DMS53 treated with DMSO at 0.1 percent for 48 hours (cell line): ENCODE data around the gene DUSP15.
A peak's percentile ranks its signal among the peaks of the same experiment; 100 is the strongest.
"Not testable (repeated sequence)": the region's sequence is repeated elsewhere in the genome, so short reads cannot be mapped to it uniquely, and the experiment has no call there.

ENCODE experiments used
- DNase-seq: peaks from one replicate; lab custom pipeline; 2025; ENCODE audit not compliant: unreplicated experiment; lab: John Stamatoyannopoulos, UW

The DUSP15 gene

DNA sequence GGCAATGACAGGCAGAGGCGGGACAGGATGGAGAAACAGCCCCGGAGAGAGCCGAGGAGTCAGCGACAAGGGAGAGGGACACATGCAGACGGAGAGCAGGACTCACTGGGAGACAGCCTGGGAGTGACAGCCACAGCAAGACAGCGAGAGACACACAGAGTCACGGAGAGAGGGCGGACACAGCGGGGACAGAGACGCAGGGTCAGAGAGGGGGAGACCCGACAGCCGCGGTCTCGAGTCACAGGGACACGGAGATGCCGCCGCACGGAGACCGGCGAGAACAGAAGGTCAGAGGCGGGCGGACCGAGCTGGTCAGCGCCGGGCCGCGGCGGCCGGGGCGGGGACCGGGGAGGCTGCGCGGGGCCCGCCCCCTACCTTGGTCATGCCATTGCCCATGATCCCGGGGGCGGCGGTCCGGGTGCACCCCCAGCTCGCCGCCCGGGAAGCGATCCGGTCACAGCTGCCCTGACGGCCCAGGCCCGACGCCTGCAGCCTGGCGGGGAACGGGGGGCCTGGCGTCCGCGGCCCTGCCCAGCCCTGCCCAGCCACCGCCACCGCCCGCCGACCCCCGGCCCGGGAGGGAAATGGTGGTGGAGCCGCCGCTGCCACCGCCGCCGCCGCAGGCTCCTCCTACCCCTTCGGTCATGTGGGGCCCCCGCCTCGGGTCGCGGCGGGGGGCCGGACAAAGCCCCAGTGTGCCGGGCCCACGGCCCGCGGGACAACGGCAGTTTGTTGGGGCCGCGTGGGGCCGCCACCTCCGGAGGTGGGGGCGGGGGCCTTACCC, at the start of gene DUSP15, which contains the start of gene TTLL9:
DUSP15 (minus strand) TSS at position 586 of the 784 bp plus-strand sequence; CDS start at position 396, 190 bp downstream.
TTLL9 (plus strand) TSS at position 693 of the 784 bp plus-strand sequence. CDS start 493 bp downstream, outside the sequence.
- DNase-seq = peak; percentile 12

DNA sequence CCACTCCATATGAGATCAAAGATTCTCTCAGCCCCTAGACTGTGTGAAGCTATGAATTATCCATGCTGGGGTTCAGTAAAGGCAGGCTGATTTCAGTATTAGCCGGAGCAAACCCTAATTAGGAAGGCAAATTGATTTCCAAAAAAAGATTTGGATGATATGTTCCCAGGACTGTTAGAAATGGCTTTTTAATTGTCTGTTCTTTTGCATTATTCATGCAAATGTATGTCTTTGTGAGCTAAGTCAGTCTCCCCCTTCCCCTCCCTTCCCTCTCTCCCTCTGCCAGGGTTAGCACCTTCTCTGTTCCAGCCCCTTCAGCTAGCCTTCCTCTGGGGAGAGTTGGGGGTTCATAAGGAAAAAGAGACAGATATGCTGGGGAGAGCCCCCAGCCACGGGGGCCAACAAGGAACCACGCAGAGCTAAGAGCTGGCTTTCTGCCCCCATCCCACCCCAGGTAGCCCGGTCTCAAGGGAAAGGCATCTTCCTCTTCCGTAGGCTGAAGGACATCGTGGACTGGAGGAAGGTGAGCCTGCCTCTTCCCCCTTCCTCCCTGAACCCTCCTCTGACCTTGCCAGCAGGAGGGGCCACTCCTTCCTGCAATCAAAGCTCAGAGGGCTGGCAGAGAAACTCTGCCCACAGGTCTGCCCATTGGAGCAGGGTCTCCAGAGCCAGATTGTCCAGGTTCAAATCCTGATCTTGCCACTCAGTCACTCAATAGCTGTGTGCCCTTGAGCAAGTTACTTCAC, 49.3 kb upstream of the DUSP15 start:
- no peak for DNase-seq

DNA sequence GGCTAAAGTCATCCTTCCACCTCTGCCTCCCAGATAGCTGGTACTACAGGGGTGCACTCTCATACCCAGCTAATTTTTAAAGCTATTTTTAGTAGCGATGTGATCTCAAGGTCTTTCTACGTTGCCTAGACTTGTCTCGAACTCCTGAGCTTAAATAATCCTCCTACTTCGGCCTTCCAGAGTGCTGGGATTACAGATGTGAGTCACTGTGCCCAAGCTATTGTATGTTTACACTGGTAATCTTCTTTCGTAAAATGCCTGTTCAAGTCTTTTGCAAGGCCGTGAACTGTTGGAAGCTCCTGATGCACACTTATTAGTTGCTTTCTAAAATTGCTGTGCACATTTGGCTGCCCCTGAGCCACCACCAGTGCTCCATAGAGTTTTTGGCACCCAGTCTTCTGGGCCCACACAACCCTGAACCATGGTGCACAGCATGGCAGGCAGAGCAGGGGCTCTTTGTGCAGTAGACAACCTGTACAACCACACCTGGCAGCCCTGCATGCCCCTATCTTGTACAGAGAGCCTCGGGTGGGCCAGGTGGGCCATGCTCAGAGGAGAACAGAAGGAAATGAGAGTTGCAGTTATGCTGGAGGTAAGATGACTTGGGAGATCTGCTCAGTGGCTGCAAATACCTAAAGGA, 48.3 kb upstream of the DUSP15 start:
- no peak for DNase-seq

DNA sequence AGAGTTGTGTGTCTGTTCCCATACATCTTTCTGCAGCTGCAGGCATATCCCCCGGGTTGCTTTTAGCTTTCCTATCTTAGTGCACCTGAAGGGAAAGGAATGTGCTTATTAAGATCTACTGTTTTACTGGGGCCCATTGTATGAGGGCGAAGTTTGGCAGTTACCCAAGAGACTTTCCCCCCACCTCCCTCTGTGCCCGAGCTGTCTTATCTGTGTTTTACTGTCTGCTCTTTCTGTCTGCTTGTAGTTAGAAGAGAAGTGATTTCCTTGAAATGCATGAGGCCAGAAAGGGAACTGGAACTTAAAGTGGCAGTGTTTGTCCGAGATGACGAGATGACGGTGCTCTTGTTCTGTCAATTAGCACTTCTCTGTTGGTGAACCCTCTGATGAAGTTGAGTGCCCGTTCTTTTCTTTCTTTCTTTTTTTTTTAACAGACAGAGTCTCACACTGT, 47.7 kb upstream of the DUSP15 start:
- not testable (repeated sequence) for DNase-seq

GRCh38 chr20:31916708-31917107, 46.4 kb upstream of the DUSP15 start:
- DNase-seq = no peak

GRCh38 chr20:31915491-31916280, 45.4 kb upstream of the DUSP15 start:
- no peak for DNase-seq

DNA sequence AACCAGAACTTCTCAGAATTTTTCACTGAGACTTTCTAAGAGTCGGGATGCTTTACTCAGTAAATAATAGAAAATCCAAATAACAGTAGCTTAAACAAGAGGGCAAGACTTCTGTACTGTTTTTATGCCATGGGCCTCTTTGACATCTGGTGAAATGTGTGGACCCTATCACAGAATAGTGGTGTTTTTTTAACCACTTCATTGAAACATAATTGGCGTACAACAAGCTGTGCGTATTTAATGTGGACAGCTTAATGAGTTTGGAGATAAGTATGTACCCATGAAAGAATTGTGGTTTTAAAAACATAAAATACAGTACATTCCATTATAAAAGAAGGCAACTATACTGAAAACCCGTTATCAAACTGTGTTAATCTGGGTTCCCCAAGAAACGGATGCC, 43.8 kb upstream of the DUSP15 start:
- no peak for DNase-seq

- no peak for DNase-seq
Measured at GRCh38 chr20:31913431-31914157, 43.3 kb upstream of the DUSP15 start.

DNA sequence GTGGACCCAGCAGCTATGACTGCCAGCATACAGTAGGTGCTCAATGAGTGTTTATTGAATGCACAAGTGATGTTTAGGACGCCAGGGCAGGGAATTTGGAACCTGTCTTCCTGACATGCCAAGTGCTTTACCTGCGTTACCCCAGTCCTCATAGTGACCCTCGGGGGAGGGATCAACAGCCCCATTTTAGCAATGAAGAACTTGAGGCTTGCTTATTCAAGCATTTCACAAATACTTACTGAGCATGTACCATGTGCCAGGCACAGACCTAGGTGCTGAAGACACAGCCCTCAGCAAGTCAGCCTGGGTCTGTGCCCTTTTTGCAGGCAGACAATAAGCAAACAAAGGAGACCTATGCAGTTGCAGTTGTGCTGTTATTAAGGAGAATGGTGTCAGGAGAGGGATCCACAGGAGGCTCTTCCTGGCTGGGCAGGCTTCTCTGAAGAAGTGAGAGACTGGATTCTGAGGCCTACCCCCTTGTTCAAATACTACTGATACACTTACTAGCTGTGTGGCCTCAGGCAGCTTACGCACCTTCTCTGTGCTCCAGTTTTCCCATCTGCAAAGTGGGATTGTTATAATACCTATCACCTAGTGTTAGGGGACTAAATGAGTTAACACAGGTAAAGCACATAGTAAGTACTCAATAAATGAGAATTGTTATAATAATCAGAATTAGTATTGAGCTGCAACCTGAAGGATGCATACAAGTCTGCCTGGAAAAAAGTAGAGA, 39.9 kb upstream of the DUSP15 start:
- DNase-seq = no peak

DNA sequence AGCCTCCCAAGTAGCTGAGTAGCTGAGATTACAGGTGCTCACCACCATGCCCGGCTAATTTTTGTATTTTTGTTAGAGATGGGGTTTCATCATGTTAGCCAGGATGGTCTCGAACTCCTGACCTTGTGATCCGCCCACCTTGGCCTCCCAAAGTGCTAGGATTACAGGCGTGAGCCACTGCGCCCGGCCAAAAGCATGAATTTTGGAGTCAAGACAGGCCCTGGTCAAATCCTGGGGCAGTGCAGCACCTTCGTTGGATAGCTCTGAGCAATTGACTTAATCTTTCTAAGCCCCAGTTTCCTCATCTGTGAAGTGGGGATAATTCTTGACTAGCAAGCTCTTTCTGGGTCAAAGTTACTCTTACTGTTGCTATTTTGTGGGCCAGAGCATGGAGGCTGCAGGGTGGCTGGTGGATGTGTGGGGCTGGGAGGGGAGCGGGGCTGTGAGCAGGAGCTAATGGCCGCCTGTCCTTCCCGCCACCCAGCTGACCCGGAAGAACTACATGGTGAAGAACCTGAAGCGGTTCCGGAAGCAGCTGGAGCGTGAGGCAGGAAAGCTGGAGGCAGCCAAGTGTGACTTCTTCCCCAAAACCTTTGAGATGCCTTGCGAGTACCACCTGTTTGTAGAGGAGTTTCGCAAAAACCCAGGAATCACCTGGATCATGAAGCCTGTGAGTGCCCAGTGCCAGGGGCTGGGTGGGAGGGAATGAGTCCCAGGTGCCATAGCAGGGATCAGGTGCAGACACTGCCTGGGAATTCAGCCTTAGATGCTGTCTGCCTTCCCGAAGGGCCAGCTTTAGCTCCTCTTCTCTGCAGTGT, 39.1 kb upstream of the DUSP15 start:
- DNase-seq = no peak

DNA sequence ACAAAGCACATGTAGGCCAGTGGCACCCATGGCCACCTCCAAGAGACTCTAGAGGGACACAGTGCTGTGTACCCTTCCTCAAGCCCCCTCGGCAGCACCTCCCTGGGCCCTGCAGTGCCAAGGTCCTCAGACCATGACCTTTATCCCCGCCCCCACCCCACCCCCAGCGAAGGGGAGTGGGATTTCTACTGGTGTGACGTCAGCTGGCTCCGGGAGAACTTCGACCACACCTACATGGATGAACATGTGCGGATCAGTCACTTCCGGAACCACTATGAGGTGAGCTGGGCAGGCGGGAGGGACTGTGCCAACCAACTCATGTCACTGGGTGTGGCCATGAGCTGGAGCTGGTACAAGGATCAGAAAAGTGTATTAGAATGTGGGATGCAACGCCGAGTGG, 38.1 kb upstream of the DUSP15 start:
- no peak for DNase-seq

DNA sequence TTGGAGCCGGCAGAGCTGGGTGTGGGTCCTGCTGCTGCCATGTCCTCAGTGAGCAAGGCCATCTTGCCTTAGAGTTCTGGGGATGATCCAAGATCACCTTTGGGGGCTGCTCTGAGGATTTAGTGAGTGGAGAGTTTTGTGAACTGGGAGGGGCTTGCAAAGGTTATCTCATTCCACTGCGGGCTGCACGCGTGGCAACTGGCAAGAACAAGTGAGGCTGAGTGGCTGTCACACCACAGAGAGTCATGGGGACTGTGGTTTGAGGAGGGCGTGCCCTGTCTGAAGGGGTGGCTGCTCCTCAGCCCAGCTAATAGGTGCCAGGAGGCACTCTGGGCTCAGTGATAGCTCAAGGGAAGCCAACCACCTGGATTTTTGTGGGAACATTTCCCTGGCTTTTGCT, 37.7 kb upstream of the DUSP15 start:
- DNase-seq = no peak

- no peak for DNase-seq
Measured at GRCh38 chr20:31907046-31907445, 36.7 kb upstream of the DUSP15 start.

- no peak for DNase-seq
Measured at GRCh38 chr20:31906001-31906400, 35.7 kb upstream of the DUSP15 start.

DNA sequence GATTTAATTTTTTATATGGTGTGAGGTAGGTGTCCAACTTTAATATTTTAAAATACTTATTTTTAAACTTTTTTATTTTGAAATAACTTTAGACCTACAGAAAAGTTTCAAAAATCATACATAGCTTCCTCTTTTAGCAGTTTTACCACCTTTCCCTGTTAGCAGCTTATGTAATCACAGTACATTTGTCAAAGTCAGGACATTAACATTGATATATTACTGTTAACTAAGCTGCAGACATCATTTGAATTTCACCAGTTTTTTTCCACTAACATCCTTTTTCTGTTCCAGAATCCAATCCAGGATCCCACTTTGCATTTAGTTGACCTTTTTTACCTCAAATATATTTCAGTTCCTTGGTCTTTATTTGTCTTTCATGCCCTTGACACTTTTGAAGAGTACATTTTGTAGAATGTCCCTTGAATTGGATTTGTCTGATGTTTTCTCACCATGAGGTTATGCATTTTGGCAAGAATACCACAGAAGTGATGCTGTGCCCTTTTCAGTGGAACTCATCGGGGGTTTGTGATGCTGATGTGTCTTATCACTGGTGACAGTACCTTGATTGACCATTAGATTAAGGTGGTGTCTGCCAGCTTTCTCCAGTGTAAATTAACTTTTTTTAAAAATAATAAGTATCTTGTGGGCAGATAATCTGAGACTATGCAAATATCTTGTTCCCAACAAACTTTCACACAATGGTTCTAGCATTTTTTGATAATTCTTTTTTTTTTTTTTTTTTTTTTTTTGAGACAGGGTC, 33.5 kb upstream of the DUSP15 start:
- DNase-seq = no peak

GRCh38 chr20:31901615-31902014, 31.3 kb upstream of the DUSP15 start:
- DNase-seq = no peak

GRCh38 chr20:31897541-31897940, 27.2 kb upstream of the DUSP15 start:
- DNase-seq = no peak

DNA sequence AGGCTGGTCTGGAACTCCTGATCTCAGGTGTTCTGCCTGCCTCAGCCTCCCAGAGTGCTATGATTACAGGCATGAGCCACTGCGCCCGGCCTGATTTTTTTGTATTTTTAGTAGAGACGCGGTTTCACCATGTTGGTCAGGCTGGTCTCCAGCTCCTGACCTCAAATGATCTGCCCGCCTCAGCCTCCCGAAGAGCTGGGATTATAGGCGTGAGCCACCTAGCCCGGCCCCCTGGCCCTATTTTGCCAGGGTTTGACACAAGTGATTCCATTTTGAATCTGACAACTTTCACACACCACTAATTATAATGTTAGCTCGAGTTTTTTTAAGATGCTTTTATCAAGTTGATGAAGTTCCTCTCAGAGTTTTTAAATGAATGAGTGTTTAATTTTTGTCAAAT, 25.7 kb upstream of the DUSP15 start:
- DNase-seq = no peak
